ENCODE measurements around the gene SLC44A4. TPM values are rescaled to one million over a fixed set of nuclear protein-coding genes. Genes with fewer than 3 reads are reported as not detected.

The SLC44A4 gene
- total and polyA plus RNA-seq, 9 of the 15 experiments (the other 6 are each of a cell fraction or from before 2014, with no cell fraction given), result 7.9 to 18.6 (median 11.2) TPM

DNA sequence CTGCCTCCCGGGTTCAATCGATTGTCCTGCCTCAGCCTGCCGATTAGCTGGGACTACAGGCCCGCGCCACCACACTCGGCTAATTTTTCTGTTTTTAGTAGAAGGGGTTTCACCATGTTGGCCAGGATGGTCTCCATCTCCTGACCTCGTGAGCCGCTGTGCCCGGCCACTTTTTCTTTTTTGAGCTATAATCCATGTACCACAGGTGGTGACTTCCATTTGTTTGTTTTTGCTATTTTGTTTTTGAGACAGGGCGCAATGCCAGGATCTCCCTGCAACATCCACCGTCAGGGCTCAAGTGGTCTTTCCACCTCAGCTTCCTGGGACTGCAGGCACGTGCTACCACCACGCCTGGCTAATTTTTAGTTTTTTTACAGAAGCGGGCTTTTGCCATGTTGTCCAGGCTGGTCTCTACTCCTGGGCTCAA is 42.7 kb downstream of the SLC44A4 start:
- in situ Hi-C loops (cut with MboI) (no loop called here), intact Hi-C loops (cut with micrococcal nuclease) (no loop called here)
- H3K27ac ChIP-seq (ENCODE audit: extremely low read depth, low read depth, low read length), result peak overlapping the region; percentile 88
- H3K9me1 ChIP-seq (ENCODE audit: control insufficient read depth, insufficient read depth, low read length), result no peaks in the 10 kb centered on the region
- BruUV-seq (replicated peaks), result no TSS peak
- H2AFZ ChIP-seq (ENCODE audit: low read depth, low read length), result no peak overlapping the region
- H3K9ac ChIP-seq (ENCODE audit: insufficient read depth in 1 of 2, low read depth in 2 of 2, low read length in 2 of 2), result peak overlapping the region; percentile 98 to 100
- DNase-seq (ENCODE audit: extremely low read depth in 1 of 4, low spot score in 3 of 4) (peak in 2 of 4 experiments; percentile 24), FAIRE-seq (no peak), ATAC-seq (no peak)
- peaks cover 40 to 61% of the 10 kb centered on the region in 2 experiments for H3K4me1 ChIP-seq (replicated peaks in 1 of 2; ENCODE audit: control insufficient read depth in 2 of 2, insufficient read depth in 2 of 2, low read length in 2 of 2)
- peaks cover 68% of the 10 kb centered on the region for H3K36me3 ChIP-seq (ENCODE audit: control insufficient read depth, insufficient read depth, low read length)
- H3K79me2 ChIP-seq (ENCODE audit: control insufficient read depth, insufficient read depth, low read length), result peaks cover 77% of the 10 kb centered on the region
- H3K4me3 ChIP-seq, result peak overlapping the region; percentile 85
- no peaks in the 10 kb centered on the region; the same call in 1 of the 2 replicates for H3K9me3 ChIP-seq (replicated peaks; ENCODE audit: control insufficient read depth, insufficient read depth, low read depth, low read length)
- no peaks in the 10 kb centered on the region for H3K27me3 ChIP-seq (ENCODE audit: control insufficient read depth in 2 of 2, insufficient read depth in 2 of 2, low read length in 2 of 2)
- under 1% methylated on average over 14 of the region's 14 CpGs for WGBS (ENCODE audit: insufficient coverage, low coverage, missing lambda C conversion rate)
- H3K4me2 ChIP-seq (ENCODE audit: insufficient read depth, low read length), result peak overlapping the region; percentile 94
- H4K20me1 ChIP-seq (replicated peaks; ENCODE audit: control insufficient read depth, insufficient read depth, low read length), result peaks cover 30% of the 10 kb centered on the region
- ChIA-PET POLR2A (interaction anchor here (0.6 to 13.1 kb wide), 36 partner anchors 10 to 288 kb away, joined by 3 to 229 read pairs (median 6); partner anchors contain the start of genes ABHD16A, APOM, BAG6 and C6orf47), CTCF (ENCODE audit: low intra/inter-chr PET ratio) (interaction anchor here (0.6 to 0.7 kb wide), 3 partner anchors 63 to 303 kb away, joined by 3 to 4 read pairs (median 4); no protein-coding TSS in a partner anchor)
- TF ChIP-seq STAG1 (CRISPR knock-in tag; IDR thresholded peaks at IDR 0.05; ENCODE audit: borderline replicate concordance) (0 out of 2 replicates have a peak, but pooled peaks have one; percentile 49), HDAC2 (IDR thresholded peaks at IDR 0.05) (no peak), ZC3H4 (CRISPR knock-in tag; IDR thresholded peaks at IDR 0.05; ENCODE audit: borderline replicate concordance) (peak; percentile 64; the same call in 1 of the 2 replicates), NCOA4 (IDR thresholded peaks at IDR 0.05; ENCODE audit: partially characterized antibody) (no peak), ZC3H8 (IDR thresholded peaks at IDR 0.05) (no peak), FOXP1 (CRISPR knock-in tag; IDR thresholded peaks at IDR 0.05) (no peak), SIN3B (IDR thresholded peaks at IDR 0.05; ENCODE audit: low read depth) (no peak), PHF8 (IDR thresholded peaks at IDR 0.05; ENCODE audit: borderline replicate concordance, low read length) (0 out of 2 replicates have a peak, but pooled peaks have one; percentile 19), NR4A1 (CRISPR knock-in tag; IDR thresholded peaks at IDR 0.05) (no peak), NR4A1 (tag; IDR thresholded peaks at IDR 0.05) (no peak), ZNF354B (CRISPR knock-in tag; IDR thresholded peaks at IDR 0.05) (no peak), PCBP2 (IDR thresholded peaks at IDR 0.05; ENCODE audit: low read depth, low read length, poor library complexity, severe bottlenecking) (no peak), MBD2 (IDR thresholded peaks at IDR 0.05; ENCODE audit: borderline replicate concordance, low read depth) (no peak), TAL1 (IDR thresholded peaks at IDR 0.05) (peak; percentile 4; the same call in 1 of the 2 replicates), SIN3A (IDR thresholded peaks at IDR 0.05; ENCODE audit: borderline replicate concordance in 2 of 2, control insufficient read depth in 1 of 2, low read depth in 2 of 2, low read length in 2 of 2) (peak; percentile 10 to 74; a peak in 2 of 4 replicates), FOXK2 (conservative IDR thresholded peaks at IDR 0.05 in 1 of 2, IDR thresholded peaks at IDR 0.05 in 1 of 2; ENCODE audit: low read depth in 2 of 2) (0 out of 4 replicates have a peak, but pooled peaks of 1 of the 2 experiments have one; percentile 16), PHB2 (IDR thresholded peaks at IDR 0.05; ENCODE audit: low read depth) (0 out of 2 replicates have a peak, but pooled peaks have one; percentile 33)
- TF ChIP-seq, protein P1, sequence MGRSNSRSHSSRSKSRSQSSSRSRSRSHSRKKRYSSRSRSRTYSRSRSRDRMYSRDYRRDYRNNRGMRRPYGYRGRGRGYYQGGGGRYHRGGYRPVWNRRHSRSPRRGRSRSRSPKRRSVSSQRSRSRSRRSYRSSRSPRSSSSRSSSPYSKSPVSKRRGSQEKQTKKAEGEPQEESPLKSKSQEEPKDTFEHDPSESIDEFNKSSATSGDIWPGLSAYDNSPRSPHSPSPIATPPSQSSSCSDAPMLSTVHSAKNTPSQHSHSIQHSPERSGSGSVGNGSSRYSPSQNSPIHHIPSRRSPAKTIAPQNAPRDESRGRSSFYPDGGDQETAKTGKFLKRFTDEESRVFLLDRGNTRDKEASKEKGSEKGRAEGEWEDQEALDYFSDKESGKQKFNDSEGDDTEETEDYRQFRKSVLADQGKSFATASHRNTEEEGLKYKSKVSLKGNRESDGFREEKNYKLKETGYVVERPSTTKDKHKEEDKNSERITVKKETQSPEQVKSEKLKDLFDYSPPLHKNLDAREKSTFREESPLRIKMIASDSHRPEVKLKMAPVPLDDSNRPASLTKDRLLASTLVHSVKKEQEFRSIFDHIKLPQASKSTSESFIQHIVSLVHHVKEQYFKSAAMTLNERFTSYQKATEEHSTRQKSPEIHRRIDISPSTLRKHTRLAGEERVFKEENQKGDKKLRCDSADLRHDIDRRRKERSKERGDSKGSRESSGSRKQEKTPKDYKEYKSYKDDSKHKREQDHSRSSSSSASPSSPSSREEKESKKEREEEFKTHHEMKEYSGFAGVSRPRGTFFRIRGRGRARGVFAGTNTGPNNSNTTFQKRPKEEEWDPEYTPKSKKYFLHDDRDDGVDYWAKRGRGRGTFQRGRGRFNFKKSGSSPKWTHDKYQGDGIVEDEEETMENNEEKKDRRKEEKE (IDR thresholded peaks at IDR 0.05; ENCODE audit: borderline replicate concordance in 1 of 2, control insufficient read depth in 1 of 2, low read depth in 2 of 2, low read length in 1 of 2), result no peak
- TF ChIP-seq, protein P2, sequence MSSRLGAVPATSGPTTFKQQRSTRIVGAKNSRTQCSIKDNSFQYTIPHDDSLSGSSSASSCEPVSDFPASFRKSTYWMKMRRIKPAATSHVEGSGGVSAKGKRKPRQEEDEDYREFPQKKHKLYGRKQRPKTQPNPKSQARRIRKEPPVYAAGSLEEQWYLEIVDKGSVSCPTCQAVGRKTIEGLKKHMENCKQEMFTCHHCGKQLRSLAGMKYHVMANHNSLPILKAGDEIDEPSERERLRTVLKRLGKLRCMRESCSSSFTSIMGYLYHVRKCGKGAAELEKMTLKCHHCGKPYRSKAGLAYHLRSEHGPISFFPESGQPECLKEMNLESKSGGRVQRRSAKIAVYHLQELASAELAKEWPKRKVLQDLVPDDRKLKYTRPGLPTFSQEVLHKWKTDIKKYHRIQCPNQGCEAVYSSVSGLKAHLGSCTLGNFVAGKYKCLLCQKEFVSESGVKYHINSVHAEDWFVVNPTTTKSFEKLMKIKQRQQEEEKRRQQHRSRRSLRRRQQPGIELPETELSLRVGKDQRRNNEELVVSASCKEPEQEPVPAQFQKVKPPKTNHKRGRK (tag; IDR thresholded peaks at IDR 0.05), result peak; percentile 70; the same call in 1 of the 2 replicates
